ENCODE measurements around the gene GABARAP.

GRCh38 chr17:7237761-7238419 is 4.4 kb downstream of the GABARAP start:
- TF ChIP-seq POLR2A (IDR thresholded peaks at IDR 0.05) (no peak), CTCF (IDR thresholded peaks at IDR 0.05) (no peak)
